Activated T-helper 17 cell treated with anti-CD3 and anti-CD28 coated beads, Interleukin-2, amount 50 U/mL, for 72 hours (primary cell): ENCODE measurements around the gene MIER1. TPM values are rescaled to one million over a fixed set of nuclear protein-coding genes. Genes with fewer than 3 reads are reported as not detected.

Experiments
- ATAC-seq: fragments of 150-1000 bp; cut with Tn5 transposase; replicated peaks from 2 replicates; pipeline ENCODE4 v1.10.0; 2021; ENCODE audit warnings: mild to moderate bottlenecking, moderate library complexity
- H3K27ac Mint-ChIP-seq: one replicate; pipeline ENCODE4 v1.8.0; 2022; ENCODE audit warnings: mixed read lengths
- H3K27me3 Mint-ChIP-seq: one replicate; pipeline ENCODE4 v1.8.0; 2022; ENCODE audit warnings: mixed read lengths
- H3K36me3 Mint-ChIP-seq: one replicate; pipeline ENCODE4 v1.8.0; 2022; ENCODE audit warnings: low read depth, mild to moderate bottlenecking, mixed read lengths
- H3K4me1 Mint-ChIP-seq: one replicate; pipeline ENCODE4 v1.8.0; 2022; ENCODE audit warnings: mixed read lengths
- H3K4me3 Mint-ChIP-seq: one replicate; pipeline ENCODE4 v1.8.0; 2022; ENCODE audit warnings: mild to moderate bottlenecking, mixed read lengths
- H3K9me3 Mint-ChIP-seq: one replicate; pipeline ENCODE4 v1.8.0; 2022; ENCODE audit warnings: mixed read lengths
- total RNA-seq, 2 donors: library from RNA; stranded (reverse); gene quantifications; one replicate each; pipeline ENCODE4 v1.2.3, GENCODE V29; 2022

The MIER1 gene
- total RNA-seq, 2 donors from 2014 or later, result 44.7 to 60.0 TPM

DNA sequence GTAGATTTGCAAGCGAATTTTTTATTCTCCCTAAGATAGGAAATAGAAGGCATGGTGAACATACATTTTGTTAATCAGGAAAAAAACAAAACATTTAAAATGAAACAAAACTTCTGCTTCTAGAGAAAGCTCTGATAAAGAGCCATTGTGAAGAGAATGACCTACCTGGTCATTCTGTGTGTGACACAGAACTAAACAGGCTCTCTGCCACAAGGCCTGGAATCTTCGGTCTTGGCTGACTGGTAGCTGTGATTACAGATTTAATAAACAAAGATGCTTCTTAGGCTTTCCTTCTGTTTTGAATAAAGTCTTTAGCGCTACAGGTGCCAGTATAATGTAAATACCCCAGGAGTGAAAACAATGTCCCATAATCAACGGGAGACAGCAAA, 107.1 kb downstream of the MIER1 start:
- no peak overlapping the region for H3K27ac Mint-ChIP-seq
- H3K4me1 Mint-ChIP-seq, result no peaks in the 10 kb centered on the region
- peaks cover 4% of the 10 kb centered on the region for H3K9me3 Mint-ChIP-seq
- H3K36me3 Mint-ChIP-seq, result peaks cover 57% of the 10 kb centered on the region
- H3K4me3 Mint-ChIP-seq, result no peak overlapping the region
- no peaks in the 10 kb centered on the region for H3K27me3 Mint-ChIP-seq
- ATAC-seq, result no peak

Other genes starting within 250 kb of the MIER1 start
- gene DYNLT5, start 172.5 kb upstream of the MIER1 start, total RNA-seq, result not detected
- gene INSL5, start 123.7 kb upstream of the MIER1 start, total RNA-seq, result not detected
- 1 to 10 TPM in 1 of 2 donors, under 1 TPM in 1; 0.65 to 1.4 TPM for gene DNAI4, start 134 bp upstream of the MIER1 start, total RNA-seq
- gene SLC35D1, start 129.2 kb downstream of the MIER1 start, total RNA-seq, result 10 to 100 TPM; 10.3 to 16.2 TPM
- gene C1orf141, start 210.0 kb downstream of the MIER1 start, total RNA-seq, result under 1 TPM; 0.71 to 0.82 TPM
- gene IL23R, start 241.5 kb downstream of the MIER1 start, total RNA-seq, result 10 to 100 TPM; 15.2 to 20.1 TPM